Body of pancreas (tissue), 4 donors: Measurements from ENCODE around the gene LOXHD1. TPM values are rescaled to one million over a fixed set of nuclear protein-coding genes. Genes with fewer than 3 reads are reported as not detected.

Experiments
- ATAC-seq: fragments of 150-250 bp; one replicate; pipeline ENCODE4 v1.9.1; 2016
- DNase-seq, 4 donors: peaks; one replicate each; pipeline ENCODE4 v3.0.0-alpha.2; 2019
- H3K27ac ChIP-seq, 4 donors: fragments of 200-600 bp; sonication (generic); 1 replicate in 3 of 4; 2 replicates in 1 of 4; pipeline versions ENCODE4 v1.5.1 to v1.6.1; 2016 to 2019; ENCODE audit warnings: mild to moderate bottlenecking in 1 of 4, mixed read lengths in 1 of 4, moderate library complexity in 1 of 4
- H3K27me3 ChIP-seq, 2 donors: fragments of 200-600 bp; sonication (generic); one replicate each; pipeline ENCODE4 v1.6.0; 2016; ENCODE audit warnings: mild to moderate bottlenecking in 1 of 2
- H3K36me3 ChIP-seq, 2 donors: fragments of 200-600 bp; sonication (generic); replicated peaks in 1 of 2; 2 replicates each; pipeline ENCODE4 v1.5.1; 2016; ENCODE audit warnings: low read depth in 2 of 2; ENCODE audit not compliant: insufficient read depth in 1 of 2
- H3K4me1 ChIP-seq: fragments of 200-600 bp; sonication (generic); one replicate; pipeline ENCODE4 v1.6.0; 2016
- H3K4me3 ChIP-seq, 2 donors: fragments of 200-600 bp; sonication (generic); 1 replicate in 1 of 2; 2 replicates in 1 of 2; pipeline ENCODE4 v1.5.1; 2016 to 2019
- H3K9me3 ChIP-seq, 3 donors: fragments of 200-600 bp; sonication (generic); 1 replicate in 2 of 3; 2 replicates in 1 of 3; pipeline ENCODE4 v1.5.1; 2016
- POLR2A ChIP-seq, 3 donors: fragments of 450-650 bp; IDR thresholded peaks; one replicate each; pipeline ENCODE4 v1.6.1; 2016; ENCODE audit warnings: antibody characterized with exemption in 3 of 3, mild to moderate bottlenecking in 2 of 3
- WGBS, 2 donors: methylation state at CpG; one replicate each; pipeline ENCODE4 v1.1.5; 2017; 5-methylcytosine and 5-hydroxymethylcytosine counted together
- intact Hi-C: fragments of 100-400 bp; cut with DNase I; formaldehyde crosslinking; loops from one replicate; pipeline ENCODE4 v1.15.1; 2023
- total RNA-seq, 2 donors: library from RNA; depleted of rRNA; stranded (reverse); fragments of >200 nt; gene quantifications; one replicate each; pipeline ENCODE4 v1.1.0, GENCODE V29; 2016
- TF ChIP-seq, protein P1 (sequence below), 7 experiments: fragments of 450-650 bp in 4 of 7; fragments of 200-600 bp in 3 of 7; sonication (generic) in 3 of 7; IDR thresholded peaks; one replicate each; pipeline ENCODE4 v1.5.1; 2016 to 2019; ENCODE audit warnings: antibody characterized with exemption in 7 of 7

The LOXHD1 gene
- total RNA-seq, 2 donors from 2014 or later, result 0.26 TPM; not detected in 1

DNA sequence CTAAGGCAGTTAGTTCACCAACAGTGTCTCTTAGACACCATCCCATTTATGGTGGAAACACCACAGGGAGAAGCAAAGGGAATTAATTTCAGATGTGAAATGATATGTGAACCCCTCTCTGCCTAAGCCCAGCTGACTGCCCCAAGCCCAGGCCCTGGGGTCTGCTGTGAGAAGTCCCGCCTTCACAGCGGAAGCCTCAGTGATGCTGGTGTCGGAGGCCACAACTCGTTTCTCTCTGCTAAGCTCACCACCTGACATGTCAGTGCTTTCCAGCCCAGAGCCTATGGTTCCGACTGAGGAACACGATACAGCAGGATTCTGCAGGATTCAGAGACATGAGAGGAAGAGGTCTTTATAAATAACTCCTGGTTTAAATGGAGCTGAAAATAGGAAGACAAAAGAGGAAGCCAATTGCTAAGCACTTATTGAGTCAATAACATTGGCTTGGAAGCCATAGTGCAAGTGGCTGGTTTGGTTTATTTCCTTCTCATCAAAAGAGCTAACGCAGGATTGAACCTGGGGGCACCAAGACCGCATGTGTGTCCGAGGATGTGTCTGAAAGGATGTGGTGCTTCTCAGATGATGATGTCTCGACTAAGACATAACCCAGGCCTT is 21.9 kb upstream of the LOXHD1 start:
- Histone ChIP-seq H3K4me3 (no peak overlapping the region), H3K9me3 (no peaks in the 10 kb centered on the region), H3K27ac (no peak overlapping the region), H3K36me3 (no peaks in the 10 kb centered on the region), H3K27me3 (no peaks in the 10 kb centered on the region), H3K4me1 (no peaks in the 10 kb centered on the region)
- ATAC-seq (no peak), DNase-seq (no peak)
- intact Hi-C loops, result no loop called here
- no peak for TF ChIP-seq POLR2A (IDR thresholded peaks at IDR 0.05)
- TF ChIP-seq, protein P1, sequence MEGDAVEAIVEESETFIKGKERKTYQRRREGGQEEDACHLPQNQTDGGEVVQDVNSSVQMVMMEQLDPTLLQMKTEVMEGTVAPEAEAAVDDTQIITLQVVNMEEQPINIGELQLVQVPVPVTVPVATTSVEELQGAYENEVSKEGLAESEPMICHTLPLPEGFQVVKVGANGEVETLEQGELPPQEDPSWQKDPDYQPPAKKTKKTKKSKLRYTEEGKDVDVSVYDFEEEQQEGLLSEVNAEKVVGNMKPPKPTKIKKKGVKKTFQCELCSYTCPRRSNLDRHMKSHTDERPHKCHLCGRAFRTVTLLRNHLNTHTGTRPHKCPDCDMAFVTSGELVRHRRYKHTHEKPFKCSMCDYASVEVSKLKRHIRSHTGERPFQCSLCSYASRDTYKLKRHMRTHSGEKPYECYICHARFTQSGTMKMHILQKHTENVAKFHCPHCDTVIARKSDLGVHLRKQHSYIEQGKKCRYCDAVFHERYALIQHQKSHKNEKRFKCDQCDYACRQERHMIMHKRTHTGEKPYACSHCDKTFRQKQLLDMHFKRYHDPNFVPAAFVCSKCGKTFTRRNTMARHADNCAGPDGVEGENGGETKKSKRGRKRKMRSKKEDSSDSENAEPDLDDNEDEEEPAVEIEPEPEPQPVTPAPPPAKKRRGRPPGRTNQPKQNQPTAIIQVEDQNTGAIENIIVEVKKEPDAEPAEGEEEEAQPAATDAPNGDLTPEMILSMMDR (IDR thresholded peaks at IDR 0.05), result no peak
- WGBS, 2 donors, result 67 to 69% methylated on average over 10 of the region's 10 CpGs

GRCh38 chr18:46678041-46678440 is 21.0 kb upstream of the LOXHD1 start:
- TF ChIP-seq POLR2A (IDR thresholded peaks at IDR 0.05), result no peak
- TF ChIP-seq, protein P1 (IDR thresholded peaks at IDR 0.05), result no peak
- Histone ChIP-seq H3K4me1 (no peaks in the 10 kb centered on the region), H3K27ac (no peak overlapping the region), H3K36me3 (no peaks in the 10 kb centered on the region), H3K27me3 (no peaks in the 10 kb centered on the region), H3K9me3 (no peaks in the 10 kb centered on the region), H3K4me3 (no peak overlapping the region)
- 52 to 60% methylated on average over 3 of the region's 3 CpGs for WGBS, 2 donors
- intact Hi-C loops, result no loop called here
- ATAC-seq, result no peak
- no peak for DNase-seq

DNA sequence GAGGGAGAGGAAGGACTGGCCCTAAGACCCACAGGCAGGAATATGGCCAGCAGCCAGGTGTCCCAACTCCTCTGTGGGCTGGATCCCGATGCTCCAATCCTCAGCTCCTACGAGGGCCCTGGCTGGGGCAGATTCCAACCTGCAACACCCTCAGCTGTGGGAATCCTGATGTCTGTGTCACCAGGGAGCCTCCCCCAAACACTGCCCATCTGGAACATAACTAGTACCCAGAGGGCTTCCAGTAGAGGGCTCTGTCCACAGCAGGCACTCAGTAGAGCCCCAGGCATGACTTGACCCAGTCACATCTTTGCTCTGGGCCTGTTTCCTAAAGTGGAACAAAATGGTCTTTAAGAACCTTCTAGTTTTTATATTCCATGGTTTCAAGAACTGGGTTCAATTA is 20.6 kb upstream of the LOXHD1 start:
- Histone ChIP-seq H3K9me3 (no peaks in the 10 kb centered on the region), H3K4me1 (no peaks in the 10 kb centered on the region), H3K27ac (no peak overlapping the region), H3K27me3 (no peaks in the 10 kb centered on the region), H3K36me3 (no peaks in the 10 kb centered on the region), H3K4me3 (no peak overlapping the region)
- intact Hi-C loops, result no loop called here
- TF ChIP-seq POLR2A (IDR thresholded peaks at IDR 0.05), result no peak
- TF ChIP-seq, protein P1 (IDR thresholded peaks at IDR 0.05), result no peak
- 47 to 60% methylated on average over 1 to 2 of the region's 2 CpGs for WGBS, 2 donors
- no peak for ATAC-seq
- no peak for DNase-seq

GRCh38 chr18:46676182-46676835 is 19.3 kb upstream of the LOXHD1 start:
- Histone ChIP-seq H3K36me3 (no peaks in the 10 kb centered on the region), H3K4me3 (no peak overlapping the region), H3K4me1 (no peaks in the 10 kb centered on the region), H3K27me3 (no peaks in the 10 kb centered on the region), H3K9me3 (no peaks in the 10 kb centered on the region), H3K27ac (no peak overlapping the region)
- DNase-seq, result no peak
- WGBS, 2 donors, result 48 to 52% methylated on average over 15 of the region's 15 CpGs
- no peak for ATAC-seq
- TF ChIP-seq, protein P1 (IDR thresholded peaks at IDR 0.05), result no peak
- TF ChIP-seq POLR2A (IDR thresholded peaks at IDR 0.05), result no peak
- intact Hi-C loops, result no loop called here

GRCh38 chr18:46675112-46675511 is 18.1 kb upstream of the LOXHD1 start:
- 41 to 64% methylated on average over 1 of the region's 1 CpG for WGBS, 2 donors
- no peak for ATAC-seq
- Histone ChIP-seq H3K4me1 (no peaks in the 10 kb centered on the region), H3K4me3 (no peak overlapping the region), H3K27me3 (no peaks in the 10 kb centered on the region), H3K27ac (no peak overlapping the region), H3K9me3 (no peaks in the 10 kb centered on the region), H3K36me3 (no peaks in the 10 kb centered on the region)
- TF ChIP-seq POLR2A (IDR thresholded peaks at IDR 0.05), result no peak
- TF ChIP-seq, protein P1 (IDR thresholded peaks at IDR 0.05), result no peak
- no peak for DNase-seq
- intact Hi-C loops, result no loop called here
